Esophagus squamous epithelium (tissue), 5 donors: ENCODE results near the gene LPXN. TPM values are rescaled to one million over a fixed set of nuclear protein-coding genes. Genes with fewer than 3 reads are reported as not detected.

Experiments
- DNase-seq: peaks from one replicate; lab custom pipeline; 2025; lab: John Stamatoyannopoulos, UW
- H3K27ac ChIP-seq, 4 donors: fragments of 200-600 bp; sonication (generic); one replicate each; pipeline ENCODE4 v1.5.1; 2016 to 2019; ENCODE audit warnings: mild to moderate bottlenecking in 1 of 4
- H3K27me3 ChIP-seq, 4 donors: fragments of 200-600 bp; sonication (generic); 1 replicate in 3 of 4; 2 replicates in 1 of 4; pipeline versions ENCODE4 v1.5.1 to v1.6.0; 2017 to 2021; ENCODE audit warnings: antibody characterized with exemption in 1 of 4
- H3K36me3 ChIP-seq, 3 donors: fragments of 200-600 bp; sonication (generic); one replicate each; pipeline ENCODE4 v1.5.1; 2016 to 2019
- H3K4me1 ChIP-seq, 3 donors: fragments of 200-600 bp; sonication (generic); one replicate each; pipeline ENCODE4 v1.5.1; 2017 to 2019
- H3K4me3 ChIP-seq, 4 donors: fragments of 200-600 bp; sonication (generic); 1 replicate in 3 of 4; 2 replicates in 1 of 4; pipeline ENCODE4 v1.5.1; 2016 to 2019; ENCODE audit warnings: mild to moderate bottlenecking in 2 of 4, moderate library complexity in 1 of 4
- H3K9me3 ChIP-seq, 3 donors: fragments of 200-600 bp; sonication (generic); one replicate each; pipeline ENCODE4 v1.5.1; 2016 to 2019
- CTCF ChIP-seq, 6 experiments: fragments of 450-650 bp in 4 of 6; fragments of 200-600 bp in 2 of 6; sonication (generic) in 2 of 6; IDR thresholded peaks; one replicate each; pipeline ENCODE4 v1.5.1; 2016 to 2019; ENCODE audit warnings: antibody characterized with exemption in 6 of 6, mild to moderate bottlenecking in 4 of 6, moderate library complexity in 4 of 6
- POLR2A ChIP-seq, 4 donors: fragments of 450-650 bp; IDR thresholded peaks; one replicate each; pipeline ENCODE4 v1.6.1; 2017; ENCODE audit warnings: antibody characterized with exemption in 4 of 4, mild to moderate bottlenecking in 4 of 4, moderate library complexity in 3 of 4
- WGBS, 2 donors: methylation state at CpG; one replicate each; pipeline ENCODE4 v1.1.5; 2018; 5-methylcytosine and 5-hydroxymethylcytosine counted together
- intact Hi-C: fragments of 100-400 bp; cut with DNase I; formaldehyde crosslinking; loops from one replicate; pipeline ENCODE4 v1.15.0; 2022
- total RNA-seq, 4 donors: library from RNA; depleted of rRNA; stranded (reverse); fragments of >200 nt; gene quantifications; one replicate each; pipeline ENCODE4 v1.1.0, GENCODE V29; 2016
- donor health status: DM: yes; HTN: yes; CAD: no.

LPXN gene
- total RNA-seq, 4 donors from 2014 or later, result 1.7 to 12.4 (median 4.4) TPM

DNA sequence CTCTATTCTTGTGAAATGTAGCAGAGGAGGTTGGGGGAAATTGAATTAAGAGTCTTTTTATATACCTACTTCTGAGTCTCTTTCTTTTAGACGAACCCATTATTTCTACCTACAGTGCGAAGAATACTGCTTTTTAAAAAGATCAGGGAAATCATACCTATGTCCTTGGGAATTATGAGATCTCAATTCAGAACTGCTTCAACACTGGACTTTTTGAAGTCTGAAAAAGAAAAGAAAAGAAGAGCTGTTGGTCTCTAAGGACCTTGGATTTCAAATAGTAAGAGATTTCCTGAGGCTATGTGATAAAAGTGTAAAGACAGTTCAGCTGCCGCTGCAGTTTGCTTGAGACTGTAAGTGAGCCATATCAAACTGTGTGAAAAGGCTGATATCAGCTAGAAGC, 64.0 kb downstream of the LPXN start:
- no peaks in the 10 kb centered on the region for H3K9me3 ChIP-seq
- intact Hi-C loops, result no loop called here
- WGBS, 2 donors, result 86 to 95% methylated on average over 3 of the region's 3 CpGs

GRCh38 chr11:58509748-58510147, 65.9 kb downstream of the LPXN start:
- intact Hi-C loops, result no loop called here
- peaks cover 0 to 4% (median 0%) of the 10 kb centered on the region in 3 donors for H3K4me1 ChIP-seq
- TF ChIP-seq CTCF (IDR thresholded peaks at IDR 0.05), result no peak
- no peak for TF ChIP-seq POLR2A (IDR thresholded peaks at IDR 0.05)
- H3K36me3 ChIP-seq, result no peaks in the 10 kb centered on the region
- no peaks in the 10 kb centered on the region for H3K27me3 ChIP-seq
- H3K27ac ChIP-seq, result no peak overlapping the region
- no peak for DNase-seq
- WGBS, 2 donors, result 50 to 71% methylated on average over 1 of the region's 1 CpG
- no peaks in the 10 kb centered on the region for H3K9me3 ChIP-seq
- no peak overlapping the region for H3K4me3 ChIP-seq

More for the DNA sequence above, 64.0 kb downstream of the LPXN start:
- no peak for TF ChIP-seq POLR2A (IDR thresholded peaks at IDR 0.05)
- no peak for TF ChIP-seq CTCF (IDR thresholded peaks at IDR 0.05)
- no peaks in the 10 kb centered on the region for H3K36me3 ChIP-seq
- no peak overlapping the region for H3K4me3 ChIP-seq
- H3K27ac ChIP-seq, result no peak overlapping the region
- DNase-seq, result no peak
- H3K4me1 ChIP-seq, result peaks cover 0 to 4% (median 0%) of the 10 kb centered on the region in 3 donors
- peaks cover 0 to 8% (median 0%) of the 10 kb centered on the region in 4 donors for H3K27me3 ChIP-seq

- no peak overlapping the region for H3K27ac ChIP-seq
- H3K27me3 ChIP-seq, result no peaks in the 10 kb centered on the region
- DNase-seq, result no peak
- TF ChIP-seq POLR2A (IDR thresholded peaks at IDR 0.05) (no peak), CTCF (IDR thresholded peaks at IDR 0.05) (no peak)
- H3K9me3 ChIP-seq, result no peaks in the 10 kb centered on the region
- no peaks in the 10 kb centered on the region for H3K36me3 ChIP-seq
- H3K4me3 ChIP-seq, result no peak overlapping the region
- intact Hi-C loops, result no loop called here
- no peaks in the 10 kb centered on the region for H3K4me1 ChIP-seq
These were observed 66.8 kb downstream of the LPXN start for GRCh38 chr11:58508814-58509213.

DNA sequence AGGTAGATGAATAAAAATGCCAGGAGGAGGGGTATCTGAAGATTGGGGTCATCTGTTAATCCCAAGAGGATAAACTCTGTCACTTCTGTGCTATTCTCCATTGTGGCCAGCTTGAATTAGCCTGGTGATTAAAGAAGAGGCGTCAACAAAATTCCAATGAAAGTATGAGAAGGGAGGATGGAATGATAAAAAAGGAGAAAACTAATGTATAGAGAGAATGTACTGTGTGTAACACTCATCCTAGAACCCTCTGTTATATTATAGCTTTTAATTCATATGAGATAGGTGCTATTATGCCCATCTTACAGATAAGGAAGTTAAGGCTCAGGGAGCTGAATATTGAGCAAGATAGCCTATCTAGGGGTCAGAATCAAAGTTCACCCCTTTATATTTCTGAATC, 67.7 kb downstream of the LPXN start, which contains the start of gene OR5B21:
TSS of gene OR5B21 (minus strand) at position 101 of the 400 bp plus-strand sequence. CDS start at position 101, 0 bp downstream.
- TF ChIP-seq POLR2A (IDR thresholded peaks at IDR 0.05), result no peak
- TF ChIP-seq CTCF (IDR thresholded peaks at IDR 0.05), result no peak
- DNase-seq, result no peak
- intact Hi-C loops, result no loop called here
- Histone ChIP-seq H3K4me1 (no peaks in the 10 kb centered on the region), H3K9me3 (no peaks in the 10 kb centered on the region), H3K36me3 (no peaks in the 10 kb centered on the region), H3K27ac (no peak within 1 kb of the TSS), H3K27me3 (no peaks in the 10 kb centered on the region), H3K4me3 (no peak within 1 kb of the TSS)
- 94 to 100% methylated on average over 1 of the region's 1 CpG for WGBS, 2 donors

DNA sequence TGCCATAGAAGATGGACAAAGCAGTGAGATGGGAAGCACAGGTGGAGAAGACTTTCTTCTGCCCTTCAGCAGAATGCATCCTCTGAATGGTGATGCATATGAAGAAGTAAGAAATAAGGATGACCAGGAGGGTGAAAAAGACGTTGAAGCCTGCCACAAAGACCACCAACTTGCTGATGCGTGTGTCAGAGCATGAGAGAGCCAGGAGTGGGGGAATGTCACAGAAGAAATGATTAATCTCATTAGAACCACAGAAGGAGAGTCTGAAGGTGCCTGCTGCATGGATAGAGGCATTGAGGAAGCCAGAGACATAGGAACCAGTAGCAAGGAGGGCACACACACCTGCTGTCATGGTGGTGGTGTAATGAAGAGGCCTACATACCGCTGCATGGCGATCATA, 68.3 kb downstream of the LPXN start:
- Histone ChIP-seq H3K9me3 (no peaks in the 10 kb centered on the region), H3K36me3 (no peaks in the 10 kb centered on the region), H3K27ac (no peak overlapping the region), H3K27me3 (no peaks in the 10 kb centered on the region), H3K4me3 (no peak overlapping the region), H3K4me1 (no peaks in the 10 kb centered on the region)
- intact Hi-C loops, result no loop called here
- 85 to 89% methylated on average over 4 of the region's 4 CpGs for WGBS, 2 donors
- no peak for DNase-seq
- TF ChIP-seq POLR2A (IDR thresholded peaks at IDR 0.05) (no peak), CTCF (IDR thresholded peaks at IDR 0.05) (no peak)
